Peyer's patch (tissue), 4 donors: ENCODE results near the gene MAP2K2.

ENCODE experiments used
- CTCF ChIP-seq, 6 experiments: fragments of 450-650 bp in 4 of 6; fragments of 200-600 bp in 2 of 6; sonication (generic) in 1 of 6; IDR thresholded peaks; one replicate each; pipeline ENCODE4 v1.5.1; 2017 to 2019; ENCODE audit warnings: antibody characterized with exemption in 6 of 6, mild to moderate bottlenecking in 3 of 6, moderate library complexity in 1 of 6
- POLR2A ChIP-seq, 2 donors: fragments of 450-650 bp; IDR thresholded peaks; one replicate each; pipeline ENCODE4 v1.5.1; 2017; ENCODE audit warnings: antibody characterized with exemption in 2 of 2, mild to moderate bottlenecking in 2 of 2, moderate library complexity in 2 of 2

DNA sequence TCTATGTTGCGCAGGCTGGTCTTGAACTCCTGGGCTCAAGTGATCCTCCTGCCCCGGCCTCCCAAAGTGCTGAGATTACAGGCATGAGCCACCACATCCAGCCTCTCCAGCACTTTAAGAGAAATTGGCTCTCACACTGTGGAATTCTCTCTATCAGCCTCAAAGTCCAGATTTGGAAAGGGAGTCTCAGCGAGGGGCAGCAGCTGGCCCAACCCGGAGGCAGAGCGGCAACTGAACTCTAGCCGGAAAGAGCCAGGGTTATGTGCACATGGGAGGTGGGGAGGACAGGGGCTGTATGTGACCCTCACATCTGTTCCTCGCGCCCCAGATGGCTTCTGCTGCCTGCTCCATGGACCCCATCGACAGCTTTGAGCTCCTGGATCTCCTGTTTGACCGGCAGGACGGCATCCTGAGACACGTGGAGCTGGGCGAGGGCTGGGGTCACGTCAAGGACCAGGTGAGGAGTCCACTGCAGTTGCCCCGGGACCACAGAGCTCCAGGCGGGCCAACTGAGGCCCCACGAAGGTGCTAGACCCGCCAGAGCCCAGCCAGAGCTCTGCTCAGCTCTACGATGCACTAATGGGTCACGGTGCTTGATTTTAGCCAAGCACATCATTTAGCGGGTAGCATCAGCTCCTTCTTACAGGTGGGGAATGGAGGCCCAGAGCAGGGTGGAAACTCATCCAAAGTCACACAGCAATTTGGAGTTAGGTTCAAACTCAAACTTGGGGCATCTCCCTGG, 30.8 kb upstream of the MAP2K2 start:
- no peak for TF ChIP-seq CTCF (IDR thresholded peaks at IDR 0.05)
- no peak for TF ChIP-seq POLR2A (IDR thresholded peaks at IDR 0.05)
